HEK293 (cell line): Measurements from ENCODE around the gene CCNY.

Source experiments
- CTCF ChIA-PET: fragments of 350-600 bp; formaldehyde crosslinking; extraction: SDS; loops from one replicate; lab custom pipeline; 2021; ENCODE audit warnings: antibody characterized with exemption; lab: Yijun Ruan, JAX
- POLR2A ChIA-PET: fragments of 300-600 bp; formaldehyde crosslinking; extraction: SDS; loops from one replicate; lab custom pipeline; 2020; ENCODE audit warnings: antibody characterized with exemption, inconsistent platforms; lab: Yijun Ruan, JAX
- H3K27ac ChIP-seq: fragments of 200-500 bp; sonication (Bioruptor generic); 2 replicates; pipeline ENCODE4 v1.5.1; 2014; ENCODE audit warnings: low read depth, low read length, control low read depth, inconsistent platforms; ENCODE audit errors: extremely low read depth
- H3K36me3 ChIP-seq, 2 experiments: fragments of 200-500 bp in 1 of 2; sonication (Bioruptor generic) in 1 of 2; 1 replicate in 1 of 2; 2 replicates in 1 of 2; pipeline ENCODE4 v1.5.1; 2014 to 2017; ENCODE audit warnings: inconsistent platforms in 2 of 2, low read length in 2 of 2; ENCODE audit not compliant: control insufficient read depth in 2 of 2, insufficient read depth in 1 of 2
- H3K4me1 ChIP-seq: fragments of 200-500 bp; sonication (Bioruptor generic); 2 replicates; pipeline ENCODE4 v1.5.1; 2014; ENCODE audit warnings: mild to moderate bottlenecking, low read length, inconsistent platforms; ENCODE audit not compliant: control insufficient read depth, insufficient read depth
- H3K4me3 ChIP-seq: 2 replicates; pipeline ENCODE4 v1.5.1; 2011; ENCODE audit warnings: low read depth, mild to moderate bottlenecking, control low read depth, low read length, moderate library complexity
- H3K9me3 ChIP-seq: fragments of 200-500 bp; sonication (Bioruptor generic); 2 replicates; pipeline ENCODE4 v1.5.1; 2014; ENCODE audit warnings: low read depth, low read length, inconsistent platforms; ENCODE audit not compliant: control insufficient read depth, insufficient read depth
- GFI1B ChIP-seq: fragments of 450-650 bp; formaldehyde crosslinking; IDR thresholded peaks from 2 replicates; pipeline ENCODE4 v1.5.1; 2016; ENCODE audit warnings: missing biosample characterization, missing genetic modification characterization
- HOXD13 ChIP-seq: sonication (generic); formaldehyde crosslinking; IDR thresholded peaks from 2 replicates; pipeline ENCODE4 v1.8.0; 2022; ENCODE audit warnings: missing genetic modification reagents, borderline replicate concordance
- KLF8 ChIP-seq: fragments of 450-650 bp; formaldehyde crosslinking; IDR thresholded peaks from 2 replicates; pipeline ENCODE4 v1.5.1; 2016; ENCODE audit warnings: missing biosample characterization, missing genetic modification characterization
- PRDM1 ChIP-seq: fragments of 450-650 bp; formaldehyde crosslinking; IDR thresholded peaks from 2 replicates; pipeline ENCODE4; 2016; ENCODE audit warnings: missing biosample characterization, missing genetic modification characterization
- ZNF138 ChIP-seq: fragments of 450-650 bp; formaldehyde crosslinking; IDR thresholded peaks from 2 replicates; pipeline ENCODE4 v1.5.1; 2016; ENCODE audit warnings: missing biosample characterization, missing genetic modification characterization, borderline replicate concordance
- ZNF16 ChIP-seq: fragments of 450-650 bp; formaldehyde crosslinking; IDR thresholded peaks from 2 replicates; pipeline ENCODE4 v1.5.1; 2016; ENCODE audit warnings: low read depth, missing biosample characterization, missing genetic modification characterization
- ZNF416 ChIP-seq: fragments of 450-650 bp; formaldehyde crosslinking; IDR thresholded peaks from 2 replicates; pipeline ENCODE4 v1.5.1; 2016; ENCODE audit warnings: missing biosample characterization, missing genetic modification characterization
- ZNF530 ChIP-seq: fragments of 450-650 bp; formaldehyde crosslinking; IDR thresholded peaks from 2 replicates; pipeline ENCODE4 v1.5.1; 2016; ENCODE audit warnings: low read depth, missing biosample characterization, missing genetic modification characterization
- ZNF610 ChIP-seq: fragments of 450-650 bp; formaldehyde crosslinking; IDR thresholded peaks from 2 replicates; pipeline ENCODE4 v1.5.1; 2016; ENCODE audit warnings: missing biosample characterization, missing genetic modification characterization, borderline replicate concordance
- ZNF664 ChIP-seq: fragments of 450-650 bp; formaldehyde crosslinking; IDR thresholded peaks from 2 replicates; pipeline ENCODE4 v1.5.1; 2016; ENCODE audit warnings: missing biosample characterization, missing genetic modification characterization
- ZNF670 ChIP-seq: fragments of 450-650 bp; formaldehyde crosslinking; IDR thresholded peaks from 2 replicates; pipeline ENCODE4 v1.5.1; 2016; ENCODE audit warnings: missing biosample characterization, missing genetic modification characterization, low read depth
- ZNF707 ChIP-seq: fragments of 450-650 bp; formaldehyde crosslinking; IDR thresholded peaks from 2 replicates; pipeline ENCODE4 v1.5.1; 2016; ENCODE audit warnings: missing biosample characterization, missing genetic modification characterization
- ZNF791 ChIP-seq: fragments of 450-650 bp; formaldehyde crosslinking; IDR thresholded peaks from 2 replicates; pipeline ENCODE4 v1.5.1; 2016; ENCODE audit warnings: missing biosample characterization, missing genetic modification characterization
- ZXDB ChIP-seq: fragments of 450-650 bp; formaldehyde crosslinking; IDR thresholded peaks from 2 replicates; pipeline ENCODE4 v1.5.1; 2016; ENCODE audit warnings: missing biosample characterization, missing genetic modification characterization
- TF ChIP-seq, protein P1 (sequence below): fragments of 450-650 bp; formaldehyde crosslinking; IDR thresholded peaks from 2 replicates; pipeline ENCODE4 v1.5.1; 2016; ENCODE audit warnings: missing biosample characterization, missing genetic modification characterization
- TF ChIP-seq, protein P2 (sequence below): fragments of 450-650 bp; formaldehyde crosslinking; IDR thresholded peaks from 2 replicates; pipeline ENCODE4 v1.5.1; 2017; ENCODE audit warnings: missing biosample characterization, missing genetic modification characterization
- TF ChIP-seq, protein P3 (sequence below): fragments of 450-650 bp; formaldehyde crosslinking; IDR thresholded peaks from 2 replicates; pipeline ENCODE4 v1.5.1; 2017; ENCODE audit warnings: missing biosample characterization, missing genetic modification characterization
- TF ChIP-seq, protein P4 (sequence below): fragments of 450-650 bp; formaldehyde crosslinking; IDR thresholded peaks from 2 replicates; pipeline ENCODE4 v1.5.1; 2017; ENCODE audit warnings: missing biosample characterization, missing genetic modification characterization
- TF ChIP-seq, protein P5 (sequence below): fragments of 450-650 bp; formaldehyde crosslinking; IDR thresholded peaks from 2 replicates; pipeline ENCODE4 v1.5.1; 2017; ENCODE audit warnings: missing biosample characterization, missing genetic modification characterization
- TF ChIP-seq, protein P6 (sequence below): fragments of 450-650 bp; IDR thresholded peaks from 2 replicates; pipeline ENCODE4 v1.5.1; 2018; ENCODE audit warnings: missing biosample characterization, missing genetic modification characterization

The CCNY gene

DNA sequence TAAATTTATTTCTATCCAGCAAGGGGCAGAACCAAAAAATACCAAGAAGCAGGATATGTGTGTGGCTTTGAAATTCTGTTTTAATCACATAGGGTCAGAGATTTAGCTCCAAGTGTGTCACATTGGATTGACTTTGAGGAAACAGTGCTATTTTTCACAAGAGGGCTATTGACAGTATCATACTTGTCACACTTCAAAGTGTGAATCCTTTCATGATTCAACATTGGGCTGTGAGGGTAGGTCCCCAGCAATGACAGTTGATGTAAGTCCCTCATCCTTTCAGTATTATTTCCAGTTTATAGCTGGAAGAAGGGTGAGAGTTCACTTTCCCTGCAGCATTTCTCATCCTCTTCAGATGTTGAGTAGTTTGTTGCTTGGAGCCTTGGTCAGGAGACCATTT, 7.4 kb downstream of the CCNY start:
- POLR2A ChIA-PET = no interaction called here
- TF ChIP-seq ZNF16 (tag by site-specific recombination) = no peak
- TF ChIP-seq ZNF670 (tag by site-specific recombination) = no peak
- peak; percentile 41; the same call in 1 of the 2 replicates for TF ChIP-seq PRDM1 (tag by site-specific recombination)
- CTCF ChIA-PET = no interaction called here
- Histone ChIP-seq H3K4me3 (no peak overlapping the region), H3K4me1 (peaks cover 5% of the 10 kb centered on the region; the same call in 1 of the 2 replicates), H3K9me3 (no peaks in the 10 kb centered on the region), H3K27ac (no peak overlapping the region), H3K36me3 (no peaks in the 10 kb centered on the region)

DNA sequence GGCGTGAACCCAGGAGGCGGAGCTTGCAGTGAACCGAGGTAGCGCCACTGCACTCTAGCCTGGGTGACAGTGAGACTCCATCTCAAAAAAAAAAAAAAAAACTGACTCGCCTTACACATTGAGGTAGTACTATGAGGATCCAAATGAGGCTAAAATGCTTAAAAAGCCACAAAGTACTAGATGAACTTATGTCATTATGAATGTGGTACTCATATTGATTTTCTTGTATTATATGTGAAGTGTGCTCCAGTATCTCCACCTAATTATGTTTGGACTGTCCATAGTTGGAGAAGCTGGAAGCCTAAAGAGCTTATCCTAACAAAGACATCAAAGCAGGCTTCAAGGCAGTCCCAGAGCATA, 9.1 kb downstream of the CCNY start:
- TF ChIP-seq ZNF664 (tag by site-specific recombination) = peak; percentile 70
- TF ChIP-seq, protein P1, sequence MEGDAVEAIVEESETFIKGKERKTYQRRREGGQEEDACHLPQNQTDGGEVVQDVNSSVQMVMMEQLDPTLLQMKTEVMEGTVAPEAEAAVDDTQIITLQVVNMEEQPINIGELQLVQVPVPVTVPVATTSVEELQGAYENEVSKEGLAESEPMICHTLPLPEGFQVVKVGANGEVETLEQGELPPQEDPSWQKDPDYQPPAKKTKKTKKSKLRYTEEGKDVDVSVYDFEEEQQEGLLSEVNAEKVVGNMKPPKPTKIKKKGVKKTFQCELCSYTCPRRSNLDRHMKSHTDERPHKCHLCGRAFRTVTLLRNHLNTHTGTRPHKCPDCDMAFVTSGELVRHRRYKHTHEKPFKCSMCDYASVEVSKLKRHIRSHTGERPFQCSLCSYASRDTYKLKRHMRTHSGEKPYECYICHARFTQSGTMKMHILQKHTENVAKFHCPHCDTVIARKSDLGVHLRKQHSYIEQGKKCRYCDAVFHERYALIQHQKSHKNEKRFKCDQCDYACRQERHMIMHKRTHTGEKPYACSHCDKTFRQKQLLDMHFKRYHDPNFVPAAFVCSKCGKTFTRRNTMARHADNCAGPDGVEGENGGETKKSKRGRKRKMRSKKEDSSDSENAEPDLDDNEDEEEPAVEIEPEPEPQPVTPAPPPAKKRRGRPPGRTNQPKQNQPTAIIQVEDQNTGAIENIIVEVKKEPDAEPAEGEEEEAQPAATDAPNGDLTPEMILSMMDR (tag by site-specific recombination) = no peak
- TF ChIP-seq, protein P2, sequence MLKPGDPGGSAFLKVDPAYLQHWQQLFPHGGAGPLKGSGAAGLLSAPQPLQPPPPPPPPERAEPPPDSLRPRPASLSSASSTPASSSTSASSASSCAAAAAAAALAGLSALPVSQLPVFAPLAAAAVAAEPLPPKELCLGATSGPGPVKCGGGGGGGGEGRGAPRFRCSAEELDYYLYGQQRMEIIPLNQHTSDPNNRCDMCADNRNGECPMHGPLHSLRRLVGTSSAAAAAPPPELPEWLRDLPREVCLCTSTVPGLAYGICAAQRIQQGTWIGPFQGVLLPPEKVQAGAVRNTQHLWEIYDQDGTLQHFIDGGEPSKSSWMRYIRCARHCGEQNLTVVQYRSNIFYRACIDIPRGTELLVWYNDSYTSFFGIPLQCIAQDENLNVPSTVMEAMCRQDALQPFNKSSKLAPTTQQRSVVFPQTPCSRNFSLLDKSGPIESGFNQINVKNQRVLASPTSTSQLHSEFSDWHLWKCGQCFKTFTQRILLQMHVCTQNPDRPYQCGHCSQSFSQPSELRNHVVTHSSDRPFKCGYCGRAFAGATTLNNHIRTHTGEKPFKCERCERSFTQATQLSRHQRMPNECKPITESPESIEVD = 0 out of 2 replicates have a peak, but pooled peaks have one; percentile 14
- no peak for TF ChIP-seq PRDM1 (tag by site-specific recombination)
- no peak for TF ChIP-seq ZNF791 (tag by site-specific recombination)
- no peak overlapping the region for H3K4me3 ChIP-seq
- H3K36me3 ChIP-seq = no peaks in the 10 kb centered on the region
- ChIA-PET CTCF (interaction anchor here (1.3 to 1.6 kb wide), 2 partner anchors 9 to 218 kb away, joined by 3 to 5 read pairs; partner anchors contain the start of gene CCNY), POLR2A (no interaction called here)
- peaks cover 12% of the 10 kb centered on the region; the same call in 1 of the 2 replicates for H3K4me1 ChIP-seq
- no peaks in the 10 kb centered on the region for H3K9me3 ChIP-seq
- no peak overlapping the region for H3K27ac ChIP-seq

DNA sequence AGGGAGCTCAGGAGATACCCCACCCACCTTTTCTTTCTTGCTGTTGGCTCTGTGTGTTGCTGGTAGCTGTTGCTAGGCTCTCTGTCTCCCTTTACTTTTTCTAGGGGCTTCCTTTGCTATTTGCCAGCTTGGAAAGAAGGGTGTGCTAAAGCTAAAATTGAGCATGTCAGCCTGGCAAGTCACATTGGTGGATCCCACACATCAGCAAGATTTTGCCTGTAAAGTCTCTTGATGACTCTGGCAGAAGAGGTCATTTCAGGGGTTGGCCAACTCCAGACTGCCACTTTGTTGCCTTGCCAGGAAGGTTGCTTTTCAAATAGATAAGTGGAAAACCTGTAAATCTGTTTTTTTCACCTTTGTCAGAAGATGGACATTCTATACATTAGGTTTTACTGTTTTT, 9.9 kb downstream of the CCNY start:
- ChIA-PET CTCF (interaction anchor here (0.6 to 1.6 kb wide), 4 partner anchors 10 to 217 kb away, joined by 3 to 5 read pairs (median 4); partner anchors contain the start of gene CCNY), POLR2A (no interaction called here)
- no peak for TF ChIP-seq GFI1B (tag by site-specific recombination)
- TF ChIP-seq, protein P3, sequence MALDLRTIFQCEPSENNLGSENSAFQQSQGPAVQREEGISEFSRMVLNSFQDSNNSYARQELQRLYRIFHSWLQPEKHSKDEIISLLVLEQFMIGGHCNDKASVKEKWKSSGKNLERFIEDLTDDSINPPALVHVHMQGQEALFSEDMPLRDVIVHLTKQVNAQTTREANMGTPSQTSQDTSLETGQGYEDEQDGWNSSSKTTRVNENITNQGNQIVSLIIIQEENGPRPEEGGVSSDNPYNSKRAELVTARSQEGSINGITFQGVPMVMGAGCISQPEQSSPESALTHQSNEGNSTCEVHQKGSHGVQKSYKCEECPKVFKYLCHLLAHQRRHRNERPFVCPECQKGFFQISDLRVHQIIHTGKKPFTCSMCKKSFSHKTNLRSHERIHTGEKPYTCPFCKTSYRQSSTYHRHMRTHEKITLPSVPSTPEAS = no peak
- TF ChIP-seq, protein P4, sequence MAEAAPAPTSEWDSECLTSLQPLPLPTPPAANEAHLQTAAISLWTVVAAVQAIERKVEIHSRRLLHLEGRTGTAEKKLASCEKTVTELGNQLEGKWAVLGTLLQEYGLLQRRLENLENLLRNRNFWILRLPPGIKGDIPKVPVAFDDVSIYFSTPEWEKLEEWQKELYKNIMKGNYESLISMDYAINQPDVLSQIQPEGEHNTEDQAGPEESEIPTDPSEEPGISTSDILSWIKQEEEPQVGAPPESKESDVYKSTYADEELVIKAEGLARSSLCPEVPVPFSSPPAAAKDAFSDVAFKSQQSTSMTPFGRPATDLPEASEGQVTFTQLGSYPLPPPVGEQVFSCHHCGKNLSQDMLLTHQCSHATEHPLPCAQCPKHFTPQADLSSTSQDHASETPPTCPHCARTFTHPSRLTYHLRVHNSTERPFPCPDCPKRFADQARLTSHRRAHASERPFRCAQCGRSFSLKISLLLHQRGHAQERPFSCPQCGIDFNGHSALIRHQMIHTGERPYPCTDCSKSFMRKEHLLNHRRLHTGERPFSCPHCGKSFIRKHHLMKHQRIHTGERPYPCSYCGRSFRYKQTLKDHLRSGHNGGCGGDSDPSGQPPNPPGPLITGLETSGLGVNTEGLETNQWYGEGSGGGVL (tag by site-specific recombination) = no peak
- TF ChIP-seq, protein P5, sequence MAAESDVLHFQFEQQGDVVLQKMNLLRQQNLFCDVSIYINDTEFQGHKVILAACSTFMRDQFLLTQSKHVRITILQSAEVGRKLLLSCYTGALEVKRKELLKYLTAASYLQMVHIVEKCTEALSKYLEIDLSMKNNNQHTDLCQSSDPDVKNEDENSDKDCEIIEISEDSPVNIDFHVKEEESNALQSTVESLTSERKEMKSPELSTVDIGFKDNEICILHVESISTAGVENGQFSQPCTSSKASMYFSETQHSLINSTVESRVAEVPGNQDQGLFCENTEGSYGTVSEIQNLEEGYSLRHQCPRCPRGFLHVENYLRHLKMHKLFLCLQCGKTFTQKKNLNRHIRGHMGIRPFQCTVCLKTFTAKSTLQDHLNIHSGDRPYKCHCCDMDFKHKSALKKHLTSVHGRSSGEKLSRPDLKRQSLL (tag by site-specific recombination) = no peak
- no peak for TF ChIP-seq HOXD13 (CRISPR knock-in tag)
- TF ChIP-seq ZNF138 = no peak
- TF ChIP-seq, protein P6, sequence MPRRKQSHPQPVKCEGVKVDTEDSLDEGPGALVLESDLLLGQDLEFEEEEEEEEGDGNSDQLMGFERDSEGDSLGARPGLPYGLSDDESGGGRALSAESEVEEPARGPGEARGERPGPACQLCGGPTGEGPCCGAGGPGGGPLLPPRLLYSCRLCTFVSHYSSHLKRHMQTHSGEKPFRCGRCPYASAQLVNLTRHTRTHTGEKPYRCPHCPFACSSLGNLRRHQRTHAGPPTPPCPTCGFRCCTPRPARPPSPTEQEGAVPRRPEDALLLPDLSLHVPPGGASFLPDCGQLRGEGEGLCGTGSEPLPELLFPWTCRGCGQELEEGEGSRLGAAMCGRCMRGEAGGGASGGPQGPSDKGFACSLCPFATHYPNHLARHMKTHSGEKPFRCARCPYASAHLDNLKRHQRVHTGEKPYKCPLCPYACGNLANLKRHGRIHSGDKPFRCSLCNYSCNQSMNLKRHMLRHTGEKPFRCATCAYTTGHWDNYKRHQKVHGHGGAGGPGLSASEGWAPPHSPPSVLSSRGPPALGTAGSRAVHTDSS = no peak
- no peak for TF ChIP-seq ZNF416 (tag by site-specific recombination)
- TF ChIP-seq ZNF530 = no peak
- no peak for TF ChIP-seq ZXDB (tag by site-specific recombination)
- TF ChIP-seq KLF8 (tag by site-specific recombination) = no peak
- TF ChIP-seq ZNF610 = no peak
- TF ChIP-seq ZNF707 (tag by site-specific recombination) = no peak
- no peaks in the 10 kb centered on the region for H3K36me3 ChIP-seq
- H3K4me3 ChIP-seq = no peak overlapping the region
- no peak overlapping the region for H3K27ac ChIP-seq
- no peaks in the 10 kb centered on the region for H3K9me3 ChIP-seq
- peaks cover 12% of the 10 kb centered on the region; the same call in 1 of the 2 replicates for H3K4me1 ChIP-seq
